ENCODE data around the gene PSMB7.

DNA sequence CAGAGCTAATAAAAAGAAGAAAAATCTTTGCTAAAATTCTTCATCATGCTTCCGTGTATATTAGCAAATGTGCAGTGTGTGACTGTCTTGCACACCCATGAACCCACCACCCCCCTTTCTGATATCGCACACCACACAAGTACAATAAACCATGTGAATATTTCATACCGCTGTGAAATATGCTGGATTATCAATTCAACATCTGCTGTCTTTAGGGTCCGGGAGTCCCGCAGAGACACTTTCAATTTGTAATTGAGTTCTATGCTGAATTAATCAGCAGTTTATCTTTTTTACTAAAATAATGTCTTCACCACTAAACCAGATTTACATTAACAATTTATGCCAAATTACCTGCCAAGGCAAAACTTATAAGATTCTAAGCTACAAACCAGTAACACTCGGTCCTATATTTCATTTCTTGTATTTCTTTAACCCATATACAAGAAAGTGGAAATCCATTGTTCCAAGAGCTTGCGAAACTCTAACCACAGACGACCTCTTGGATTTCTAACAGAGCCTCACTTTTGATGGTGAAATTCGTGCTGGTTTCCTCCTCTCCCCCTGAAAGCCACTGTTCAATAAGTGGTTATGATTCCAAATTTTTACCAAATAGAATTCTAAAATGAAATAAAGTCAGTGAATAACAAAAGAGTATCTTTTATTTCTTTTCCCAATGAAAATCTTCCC is 44.2 kb downstream of the PSMB7 start:
- TF ChIP-seq EZH2 (IDR thresholded peaks at IDR 0.05), result no peak
- TF ChIP-seq POLR2AphosphoS5 (IDR thresholded peaks at IDR 0.05; ENCODE audit: borderline replicate concordance, low read depth, low read length), result no peak
- no peak for TF ChIP-seq FOXP2 (optimal IDR thresholded peaks at IDR 0.05; ENCODE audit: control extremely low read depth, extremely low read length, insufficient read depth)

Measured in SK-N-MC (cell line).